H1 (cell line): ENCODE results near the gene CALML5. TPM values are rescaled to one million over a fixed set of nuclear protein-coding genes. Genes with fewer than 3 reads are reported as not detected.

Source experiments
- CTCF ChIA-PET: fragments of 300-600 bp; sonication (Branson Sonifier 250); formaldehyde crosslinking; loops from one replicate; lab custom pipeline; 2021; ENCODE audit not compliant: partially characterized antibody; lab: Charles Lee
- POLR2A ChIA-PET: fragments of 300-600 bp; sonication (Branson Sonifier 250); formaldehyde crosslinking; loops from one replicate; lab custom pipeline; 2021; ENCODE audit warnings: inconsistent platforms; ENCODE audit not compliant: partially characterized antibody; lab: Charles Lee
- DNase-seq, 2 experiments: peaks; one replicate each; pipeline versions ENCODE4 v3.0.0 to v3.0.0-alpha.2; 2010 to 2022; ENCODE audit warnings: low spot score in 2 of 2, low read depth in 1 of 2, mixed read lengths in 1 of 2
- FAIRE-seq: peaks from 2 replicates; lab custom pipeline; 2011; peaks lifted over from hg19 to GRCh38; lab: Jason Lieb, UNC
- H2AFZ ChIP-seq: 2 replicates; pipeline ENCODE4 v1.8.1; 2012; ENCODE audit warnings: low read length, inconsistent platforms
- H2AK5ac ChIP-seq: 2 replicates; pipeline ENCODE4 v1.6.1; 2013; ENCODE audit warnings: low read depth, low read length
- H2BK120ac ChIP-seq: replicated peaks from 2 replicates; pipeline ENCODE3; 2013; ENCODE audit warnings: low read depth, low read length, inconsistent platforms
- H2BK12ac ChIP-seq: 2 replicates; pipeline ENCODE4 v1.6.1; 2013; ENCODE audit warnings: low read depth, low read length
- H2BK15ac ChIP-seq: 2 replicates; pipeline ENCODE4 v1.6.1; 2013; ENCODE audit warnings: low read length
- H2BK20ac ChIP-seq: 2 replicates; pipeline ENCODE4 v1.6.1; 2013; ENCODE audit warnings: low read length
- H2BK5ac ChIP-seq: 2 replicates; pipeline ENCODE4 v1.6.1; 2013; ENCODE audit warnings: low read depth, low read length
- H3K14ac ChIP-seq: 2 replicates; pipeline ENCODE4 v1.6.1; 2013; ENCODE audit warnings: inconsistent platforms; ENCODE audit not compliant: insufficient read length
- H3K18ac ChIP-seq: 2 replicates; pipeline ENCODE4 v1.6.1; 2013; ENCODE audit warnings: low read length; ENCODE audit errors: extremely low read depth
- H3K23ac ChIP-seq: 2 replicates; pipeline ENCODE4 v1.6.1; 2013; ENCODE audit warnings: inconsistent platforms; ENCODE audit not compliant: insufficient read length
- H3K23me2 ChIP-seq: 2 replicates; pipeline ENCODE4 v1.6.1; 2013; ENCODE audit warnings: low read depth, low read length
- H3K27ac ChIP-seq: 2 replicates; pipeline ENCODE4 v1.6.1; 2011; ENCODE audit warnings: low read depth, low read length, inconsistent platforms
- H3K27me3 ChIP-seq, 4 experiments: replicated peaks in 1 of 4; 1 replicate in 1 of 4; 2 replicates in 3 of 4; pipeline versions ENCODE4 v1.6.1 to v1.8.1; 2011 to 2013; ENCODE audit warnings: low read length in 3 of 4, mild to moderate bottlenecking in 3 of 4, inconsistent platforms in 2 of 4, mixed read lengths in 2 of 4, moderate library complexity in 1 of 4; ENCODE audit not compliant: control insufficient read depth in 3 of 4, insufficient read depth in 3 of 4; ENCODE audit errors: extremely low read depth in 1 of 4
- H3K36me3 ChIP-seq, 4 experiments: 2 replicates each; pipeline versions ENCODE4 v1.6.1 to v1.8.1; 2011 to 2013; ENCODE audit warnings: mild to moderate bottlenecking in 4 of 4, low read length in 3 of 4, moderate library complexity in 2 of 4, control low read depth in 1 of 4, inconsistent platforms in 1 of 4; ENCODE audit not compliant: insufficient read depth in 4 of 4, control insufficient read depth in 2 of 4
- H3K4ac ChIP-seq: replicated peaks from 2 replicates; pipeline ENCODE3; 2013; ENCODE audit warnings: low read length, low read depth, mixed read lengths, inconsistent platforms; ENCODE audit not compliant: insufficient read length
- H3K4me1 ChIP-seq, 4 experiments: replicated peaks in 1 of 4; 1 replicate in 1 of 4; 2 replicates in 3 of 4; pipeline versions ENCODE4 v1.6.1 to v1.8.1; 2011 to 2013; ENCODE audit warnings: low read length in 3 of 4, inconsistent platforms in 2 of 4, mixed read lengths in 1 of 4; ENCODE audit not compliant: insufficient read depth in 4 of 4, control insufficient read depth in 3 of 4
- H3K4me2 ChIP-seq, 2 experiments: 2 replicates each; pipeline versions ENCODE4 v1.6.1 to v1.8.1; 2011 to 2013; ENCODE audit warnings: low read depth in 2 of 2, low read length in 2 of 2, control low read depth in 1 of 2, inconsistent platforms in 1 of 2, mild to moderate bottlenecking in 1 of 2; ENCODE audit not compliant: insufficient read depth in 1 of 2
- H3K4me3 ChIP-seq, 4 experiments: fragments of 200-600, 300-600 bp in 1 of 4; sonication (generic), shearing (Covaris generic), sonication (Bioruptor Twin) in 1 of 4; 2 replicates each; pipeline versions ENCODE4 v1.5.1 to v1.8.1; 2011 to 2016; ENCODE audit warnings: low read length in 4 of 4, low read depth in 3 of 4, control low read depth in 2 of 4, inconsistent platforms in 2 of 4, mild to moderate bottlenecking in 2 of 4, mixed read lengths in 1 of 4, moderate library complexity in 1 of 4; ENCODE audit not compliant: insufficient read depth in 2 of 4; ENCODE audit errors: extremely low read depth in 1 of 4
- H3K56ac ChIP-seq: replicated peaks from 2 replicates; pipeline ENCODE3; 2013; ENCODE audit warnings: low read depth, mild to moderate bottlenecking, mixed read lengths, low read length, inconsistent platforms; ENCODE audit not compliant: insufficient read length
- H3K79me1 ChIP-seq: 2 replicates; pipeline ENCODE4 v1.6.1; 2013; ENCODE audit warnings: low read depth, low read length, control low read depth
- H3K79me2 ChIP-seq, 2 experiments: 2 replicates each; pipeline versions ENCODE4 v1.6.1 to v1.8.1; 2012 to 2013; ENCODE audit warnings: low read length in 2 of 2, mild to moderate bottlenecking in 2 of 2, inconsistent platforms in 1 of 2; ENCODE audit not compliant: insufficient read depth in 2 of 2, control insufficient read depth in 1 of 2
- H3K9ac ChIP-seq, 4 experiments: replicated peaks in 1 of 4; 1 replicate in 1 of 4; 2 replicates in 3 of 4; pipeline versions ENCODE4 v1.6.1 to v1.8.1; 2011 to 2013; ENCODE audit warnings: low read depth in 3 of 4, low read length in 3 of 4, control low read depth in 2 of 4, mild to moderate bottlenecking in 2 of 4, moderate library complexity in 2 of 4, inconsistent platforms in 1 of 4; ENCODE audit errors: extremely low read depth in 1 of 4
- H3K9me3 ChIP-seq, 2 experiments: 2 replicates each; pipeline versions ENCODE4 v1.6.1 to v1.8.1; 2012 to 2013; ENCODE audit warnings: mild to moderate bottlenecking in 2 of 2, moderate library complexity in 2 of 2, control low read depth in 1 of 2, inconsistent platforms in 1 of 2, low read depth in 1 of 2, low read length in 1 of 2, mixed read lengths in 1 of 2; ENCODE audit not compliant: insufficient read depth in 2 of 2
- H4K20me1 ChIP-seq, 2 experiments: replicated peaks in 1 of 2; 2 replicates each; pipeline versions ENCODE3 to v1.8.1; 2011 to 2013; ENCODE audit warnings: inconsistent platforms in 2 of 2, low read length in 2 of 2, mild to moderate bottlenecking in 1 of 2; ENCODE audit not compliant: insufficient read depth in 2 of 2, control insufficient read depth in 1 of 2
- H4K5ac ChIP-seq: 2 replicates; pipeline ENCODE4 v1.6.1; 2013; ENCODE audit warnings: low read length, low read depth, mixed read lengths, inconsistent platforms; ENCODE audit not compliant: insufficient read length
- H4K8ac ChIP-seq: 2 replicates; pipeline ENCODE4 v1.8.0; 2013; ENCODE audit warnings: mild to moderate bottlenecking, moderate library complexity, low read length, inconsistent platforms; ENCODE audit not compliant: insufficient read depth; ENCODE audit errors: extremely low read depth
- H4K91ac ChIP-seq: replicated peaks from 2 replicates; pipeline ENCODE3; 2013; ENCODE audit warnings: low read length, mixed read lengths, inconsistent platforms; ENCODE audit not compliant: insufficient read length
- ASH2L ChIP-seq: fragments of 200-600, 300-600 bp; sonication (generic); IDR thresholded peaks from one replicate; pipeline ENCODE4 v1.7.1; 2017; ENCODE audit warnings: low read length
- CEBPB ChIP-seq: IDR thresholded peaks from 2 replicates; pipeline ENCODE4 v1.6.1; 2012; ENCODE audit warnings: low read depth, low read length
- CTBP2 ChIP-seq: IDR thresholded peaks from 2 replicates; pipeline ENCODE4 v1.7.0; 2011; ENCODE audit warnings: borderline replicate concordance, mild to moderate bottlenecking, moderate library complexity, mixed read lengths, low read length; ENCODE audit not compliant: insufficient read depth, insufficient read length
- POLR2AphosphoS5 ChIP-seq: IDR thresholded peaks from 2 replicates; pipeline ENCODE4 v1.6.1; 2011; ENCODE audit warnings: low read depth, low read length
- WGBS, 2 experiments: shearing (Covaris generic) in 1 of 2; methylation state at CpG; one replicate each; pipeline versions ENCODE4 v1.1.6 to v1.1.7; 2013 to 2015; ENCODE audit warnings: low lambda C conversion rate in 2 of 2, mixed read lengths in 2 of 2, inconsistent platforms in 1 of 2, low coverage in 1 of 2, missing lambda C conversion rate in 1 of 2; ENCODE audit not compliant: insufficient replicate concordance in 2 of 2, insufficient coverage in 1 of 2, insufficient read length in 1 of 2; ENCODE audit errors: extremely low coverage in 1 of 2, missing lambda C conversion rate in 1 of 2; 5-methylcytosine and 5-hydroxymethylcytosine counted together
- polyA plus RNA-seq, 7 experiments: library from polyadenylated mRNA; depleted of rRNA in 3 of 7; stranded (reverse) in 5 of 7; unstranded in 2 of 7; fragments of >200 nt in 5 of 7; fragments of 200-250 nt in 2 of 7; gene quantifications; 1 replicate in 5 of 7; 2 replicates in 1 of 7; 4 replicates in 1 of 7; pipeline versions ENCODE4 v1.2.1 to v1.2.3, GENCODE V29; 2011 to 2013; ENCODE audit warnings: missing spikeins in 2 of 7, mixed read lengths in 2 of 7
- total RNA-seq: library from RNA; stranded (reverse); fragmentation: NEBNext Ultra II Directional; extraction: Animal tissue kit (Norgen Biotek cat#: 25700); gene quantifications from 2 replicates; pipeline ENCODE4 v1.2.1, GENCODE V29; 2021

CALML5 gene
- total and polyA plus RNA-seq, 2 of the 8 experiments (the other 6 are each of a cell fraction or from before 2014, with no cell fraction given) = not detected

DNA sequence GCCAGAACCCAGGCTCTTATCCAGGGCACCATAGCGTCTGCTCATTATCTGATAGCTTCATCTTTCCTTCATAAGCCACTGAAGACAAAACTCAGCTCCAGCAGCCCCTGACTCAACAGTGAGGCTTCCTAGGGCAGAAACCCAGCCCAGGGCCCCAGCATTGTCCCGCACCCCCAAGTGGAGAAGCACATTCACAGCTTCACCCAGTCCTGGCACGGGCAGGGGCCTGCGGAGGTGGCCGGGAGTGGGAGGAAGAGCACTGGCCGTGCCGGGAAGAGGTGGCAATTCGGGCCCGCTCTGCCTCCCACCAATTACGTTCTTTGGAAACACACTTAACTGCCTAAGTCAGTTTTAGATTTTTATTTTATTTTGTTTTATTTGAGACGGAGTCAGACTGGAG, 10.3 kb upstream of the CALML5 start:
- no peaks in the 10 kb centered on the region for H4K20me1 ChIP-seq
- no peak overlapping the region for H2BK12ac ChIP-seq
- H3K56ac ChIP-seq = no peak overlapping the region
- H4K8ac ChIP-seq = no peak overlapping the region
- H2BK20ac ChIP-seq = no peak overlapping the region
- H3K27ac ChIP-seq = no peak overlapping the region
- no peak overlapping the region for H2AK5ac ChIP-seq
- no peak overlapping the region for H3K4me2 ChIP-seq
- WGBS, 2 experiments = 91% methylated on average over 11 of the region's 11 CpGs; no CpG with 5 or more reads in 1 of the 2 experiments
- H2BK5ac ChIP-seq = no peak overlapping the region
- ChIA-PET POLR2A (interaction anchor here (1.4 kb wide), 1 partner anchor 11 kb away, joined by 3 read pairs; no protein-coding TSS in a partner anchor), CTCF (interaction anchor here (1.2 to 2.9 kb wide), 3 partner anchors 9 to 76 kb away, joined by 3 to 12 read pairs (median 3); partner anchors contain the start of gene CALML5)
- no peak overlapping the region for H4K91ac ChIP-seq
- DNase-seq (no peak), FAIRE-seq (no peak)
- no peak overlapping the region for H3K4me3 ChIP-seq
- H3K14ac ChIP-seq = no peak overlapping the region
- no peaks in the 10 kb centered on the region for H3K9me3 ChIP-seq
- H3K27me3 ChIP-seq = no peaks in the 10 kb centered on the region
- H3K4me1 ChIP-seq = peaks cover 0 to 3% (median 0%) of the 10 kb centered on the region in 4 experiments; a peak in 1 of 7 replicates
- no peaks in the 10 kb centered on the region for H3K36me3 ChIP-seq
- H3K18ac ChIP-seq = no peak overlapping the region
- no peaks in the 10 kb centered on the region for H3K79me1 ChIP-seq
- H2BK15ac ChIP-seq = no peak overlapping the region
- no peak overlapping the region for H2AFZ ChIP-seq
- H4K5ac ChIP-seq = no peak overlapping the region
- H3K23me2 ChIP-seq = no peaks in the 10 kb centered on the region
- no peak overlapping the region for H3K4ac ChIP-seq
- H3K9ac ChIP-seq = no peak overlapping the region
- H2BK120ac ChIP-seq = no peak overlapping the region
- no peaks in the 10 kb centered on the region for H3K79me2 ChIP-seq
- no peak overlapping the region for H3K23ac ChIP-seq
- no peak for TF ChIP-seq CTBP2
- no peak for TF ChIP-seq CEBPB
- no peak for TF ChIP-seq ASH2L
- no peak for TF ChIP-seq POLR2AphosphoS5
